Keratinocyte (primary cell): ENCODE measurements around the gene PSRC1. TPM values are rescaled to one million over a fixed set of nuclear protein-coding genes. Genes with fewer than 3 reads are reported as not detected.

Experiments
- DNase-seq: peaks from one replicate; pipeline ENCODE4 v3.0.0-alpha.2; 2011; ENCODE audit warnings: low read depth, missing footprints, low spot score
- FAIRE-seq: peaks from 2 replicates; lab custom pipeline; 2011; peaks lifted over from hg19 to GRCh38; lab: Jason Lieb, UNC
- H2AFZ ChIP-seq: 2 replicates; pipeline ENCODE4 v1.6.0; 2012; ENCODE audit warnings: low read length, control low read depth, inconsistent platforms; ENCODE audit not compliant: control insufficient read depth
- H3K27ac ChIP-seq: 2 replicates; pipeline ENCODE4 v1.5.1; 2011; ENCODE audit warnings: low read length; ENCODE audit not compliant: control insufficient read depth, insufficient read depth
- H3K27me3 ChIP-seq: 3 replicates; pipeline ENCODE4 v1.6.0; 2011; ENCODE audit warnings: low read length; ENCODE audit not compliant: control insufficient read depth, insufficient read depth; ENCODE audit errors: extremely low read depth
- H3K36me3 ChIP-seq, 2 experiments: 2 replicates in 1 of 2; 3 replicates in 1 of 2; pipeline ENCODE4 v1.5.1; 2011; ENCODE audit warnings: low read length in 2 of 2, mild to moderate bottlenecking in 1 of 2; ENCODE audit not compliant: control insufficient read depth in 2 of 2, insufficient read depth in 2 of 2; ENCODE audit errors: extremely low read depth in 1 of 2
- H3K4me1 ChIP-seq: 3 replicates; pipeline ENCODE4 v1.5.1; 2011; ENCODE audit warnings: low read length; ENCODE audit not compliant: control insufficient read depth, insufficient read depth; ENCODE audit errors: extremely low read depth
- H3K4me2 ChIP-seq: 3 replicates; pipeline ENCODE4 v1.6.0; 2011; ENCODE audit warnings: low read depth, low read length; ENCODE audit not compliant: control insufficient read depth, insufficient read depth; ENCODE audit errors: extremely low read depth
- H3K4me3 ChIP-seq, 3 experiments: fragments of 200-600 bp in 1 of 3; sonication (generic) in 1 of 3; 2 replicates in 2 of 3; 3 replicates in 1 of 3; pipeline ENCODE4 v1.5.1; 2011 to 2016; ENCODE audit warnings: low read length in 3 of 3, mild to moderate bottlenecking in 3 of 3, control low read depth in 2 of 3, inconsistent platforms in 1 of 3, low read depth in 1 of 3, mixed read lengths in 1 of 3, mixed run types in 1 of 3, moderate library complexity in 1 of 3; ENCODE audit not compliant: control insufficient read depth in 2 of 3, insufficient read depth in 2 of 3; ENCODE audit errors: extremely low read depth in 1 of 3
- H3K79me2 ChIP-seq: 2 replicates; pipeline ENCODE4 v1.6.0; 2012; ENCODE audit warnings: low read length; ENCODE audit not compliant: control insufficient read depth, insufficient read depth
- H3K9ac ChIP-seq: 3 replicates; pipeline ENCODE4 v1.6.0; 2011; ENCODE audit warnings: low read length; ENCODE audit not compliant: control insufficient read depth, insufficient read depth; ENCODE audit errors: extremely low read depth
- H3K9me1 ChIP-seq: 3 replicates; pipeline ENCODE4 v1.6.0; 2011; ENCODE audit warnings: low read length; ENCODE audit not compliant: control insufficient read depth, insufficient read depth; ENCODE audit errors: extremely low read depth
- H3K9me3 ChIP-seq: 2 replicates; pipeline ENCODE4 v1.5.1; 2012; ENCODE audit warnings: low read depth, low read length; ENCODE audit not compliant: control insufficient read depth
- H4K20me1 ChIP-seq: 3 replicates; pipeline ENCODE4 v1.6.0; 2011; ENCODE audit warnings: low read length; ENCODE audit not compliant: control insufficient read depth, insufficient read depth; ENCODE audit errors: extremely low read depth
- EZH2 ChIP-seq: IDR thresholded peaks from one replicate; pipeline ENCODE4 v1.6.1; 2012; ENCODE audit warnings: inconsistent platforms, mild to moderate bottlenecking, low read length, moderate library complexity
- dilution Hi-C: fragments of 300-500 bp; cut with MboI; formaldehyde crosslinking; loops from one replicate; pipeline ENCODE4 v1.7.0; 2020; ENCODE audit warnings: low sequenced_read_pairs; ENCODE audit not compliant: extremely low pct_ligation_motif_present
- polyA plus RNA-seq, 5 experiments: library from polyadenylated mRNA; depleted of rRNA in 3 of 5; stranded (reverse) in 3 of 5; stranded (forward) in 1 of 5; unstranded in 1 of 5; fragments of >200 nt; gene quantifications; 1 replicate in 1 of 5; 2 replicates in 3 of 5; 3 replicates in 1 of 5; pipeline versions ENCODE4 v1.2.1 to v1.2.3, GENCODE V29; 2011 to 2012; ENCODE audit warnings: missing spikeins in 2 of 5, low read depth in 1 of 5, low replicate concordance in 1 of 5
- TF ChIP-seq, protein P1 (sequence below), 3 experiments: IDR thresholded peaks in 1 of 3; conservative IDR thresholded peaks in 1 of 3; optimal IDR thresholded peaks in 1 of 3; 2 replicates in 2 of 3; 3 replicates in 1 of 3; pipeline versions ENCODE3 to v1.5.1; 2011; ENCODE audit warnings: low read length in 3 of 3, mild to moderate bottlenecking in 3 of 3, moderate library complexity in 2 of 3, control low read depth in 1 of 3, inconsistent platforms in 1 of 3; ENCODE audit not compliant: insufficient read depth in 2 of 3; ENCODE audit errors: extremely low read depth in 1 of 3

PSRC1 gene
- polyA plus RNA-seq, 1 donor (not counting 4 experiments of a cell fraction or from before 2014, with no cell fraction given), result 10.2 TPM

DNA sequence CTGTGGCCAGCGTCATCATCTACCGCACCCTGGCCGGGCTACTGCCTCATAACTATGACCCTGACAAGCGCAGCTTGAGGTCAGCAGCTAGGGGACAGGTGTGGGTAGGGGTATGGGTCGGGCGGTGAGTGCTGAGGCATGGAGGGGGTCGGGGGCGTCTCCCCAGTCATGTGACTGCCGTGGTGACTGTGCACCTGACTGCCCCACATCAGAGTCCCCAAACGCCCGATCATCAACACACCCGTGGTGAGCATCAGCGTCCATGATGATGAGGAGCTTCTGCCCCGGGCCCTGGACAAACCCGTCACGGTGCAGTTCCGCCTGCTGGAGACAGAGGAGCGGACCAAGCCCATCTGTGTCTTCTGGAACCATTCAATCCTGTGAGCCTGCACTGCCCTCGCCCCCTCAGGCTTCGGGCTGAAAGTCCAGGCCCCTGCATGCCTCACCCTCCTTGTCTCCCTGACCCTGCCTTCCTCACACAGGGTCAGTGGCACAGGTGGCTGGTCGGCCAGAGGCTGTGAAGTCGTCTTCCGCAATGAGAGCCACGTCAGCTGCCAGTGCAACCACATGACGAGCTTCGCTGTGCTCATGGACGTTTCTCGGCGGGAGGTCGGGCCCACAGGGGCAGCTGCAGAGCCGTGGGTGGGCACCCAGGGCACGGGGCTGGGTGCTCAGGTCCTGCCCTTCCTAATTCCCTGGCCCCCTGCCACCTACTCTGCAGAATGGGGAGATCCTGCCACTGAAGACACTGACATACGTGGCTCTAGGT is 13.5 kb downstream of the PSRC1 start:
- FAIRE-seq, result no peak
- Histone ChIP-seq H3K9ac (no peak overlapping the region), H3K4me3 (no peak overlapping the region), H3K36me3 (peaks cover 8 to 14% of the 10 kb centered on the region in 2 experiments), H4K20me1 (no peaks in the 10 kb centered on the region), H2AFZ (no peak overlapping the region), H3K9me3 (no peaks in the 10 kb centered on the region), H3K9me1 (no peaks in the 10 kb centered on the region), H3K4me2 (no peak overlapping the region), H3K4me1 (peaks cover 23% of the 10 kb centered on the region), H3K27ac (no peak overlapping the region), H3K27me3 (no peaks in the 10 kb centered on the region), H3K79me2 (no peaks in the 10 kb centered on the region)
- TF ChIP-seq, protein P1, sequence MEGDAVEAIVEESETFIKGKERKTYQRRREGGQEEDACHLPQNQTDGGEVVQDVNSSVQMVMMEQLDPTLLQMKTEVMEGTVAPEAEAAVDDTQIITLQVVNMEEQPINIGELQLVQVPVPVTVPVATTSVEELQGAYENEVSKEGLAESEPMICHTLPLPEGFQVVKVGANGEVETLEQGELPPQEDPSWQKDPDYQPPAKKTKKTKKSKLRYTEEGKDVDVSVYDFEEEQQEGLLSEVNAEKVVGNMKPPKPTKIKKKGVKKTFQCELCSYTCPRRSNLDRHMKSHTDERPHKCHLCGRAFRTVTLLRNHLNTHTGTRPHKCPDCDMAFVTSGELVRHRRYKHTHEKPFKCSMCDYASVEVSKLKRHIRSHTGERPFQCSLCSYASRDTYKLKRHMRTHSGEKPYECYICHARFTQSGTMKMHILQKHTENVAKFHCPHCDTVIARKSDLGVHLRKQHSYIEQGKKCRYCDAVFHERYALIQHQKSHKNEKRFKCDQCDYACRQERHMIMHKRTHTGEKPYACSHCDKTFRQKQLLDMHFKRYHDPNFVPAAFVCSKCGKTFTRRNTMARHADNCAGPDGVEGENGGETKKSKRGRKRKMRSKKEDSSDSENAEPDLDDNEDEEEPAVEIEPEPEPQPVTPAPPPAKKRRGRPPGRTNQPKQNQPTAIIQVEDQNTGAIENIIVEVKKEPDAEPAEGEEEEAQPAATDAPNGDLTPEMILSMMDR (optimal IDR thresholded peaks at IDR 0.05 in 1 of 3, IDR thresholded peaks at IDR 0.05 in 1 of 3, conservative IDR thresholded peaks at IDR 0.05 in 1 of 3; ENCODE audit: extremely low read depth in 1 of 3, insufficient read depth in 2 of 3, low read length in 3 of 3), result no peak
- DNase-seq, result no peak
- dilution Hi-C loops, result no loop called here

DNA sequence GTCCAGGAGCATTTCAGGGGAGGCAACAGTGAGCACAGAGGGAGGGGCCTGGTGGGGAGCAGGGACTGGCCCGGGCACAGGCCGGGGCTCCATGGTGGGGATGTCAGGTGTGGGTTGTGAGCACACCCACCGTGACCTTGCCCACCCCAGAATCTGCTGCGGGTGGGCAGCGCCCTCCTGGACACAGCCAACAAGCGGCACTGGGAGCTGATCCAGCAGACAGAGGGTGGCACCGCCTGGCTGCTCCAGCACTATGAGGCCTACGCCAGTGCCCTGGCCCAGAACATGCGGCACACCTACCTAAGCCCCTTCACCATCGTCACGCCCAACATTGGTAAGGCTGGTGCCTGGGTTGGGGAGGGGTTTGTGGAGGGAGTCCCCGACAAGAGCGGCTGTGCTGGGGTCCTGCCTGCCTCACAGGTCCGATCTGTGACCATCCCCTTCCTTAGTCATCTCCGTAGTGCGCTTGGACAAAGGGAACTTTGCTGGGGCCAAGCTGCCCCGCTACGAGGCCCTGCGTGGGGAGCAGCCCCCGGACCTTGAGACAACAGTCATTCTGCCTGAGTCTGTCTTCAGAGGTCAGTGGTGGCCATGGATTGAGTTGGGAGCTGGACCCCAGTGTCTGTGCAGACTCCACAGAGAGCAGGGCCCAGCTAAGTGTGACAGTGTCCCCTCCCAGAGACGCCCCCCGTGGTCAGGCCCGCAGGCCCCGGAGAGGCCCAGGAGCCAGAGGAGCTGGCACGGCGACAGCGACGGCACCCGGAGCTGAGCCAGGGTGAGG is 14.3 kb downstream of the PSRC1 start:
- Histone ChIP-seq H3K27ac (no peak overlapping the region), H3K9me3 (no peaks in the 10 kb centered on the region), H3K4me3 (no peak overlapping the region), H3K79me2 (no peaks in the 10 kb centered on the region), H3K9me1 (no peaks in the 10 kb centered on the region), H3K27me3 (no peaks in the 10 kb centered on the region), H4K20me1 (no peaks in the 10 kb centered on the region), H3K4me2 (no peak overlapping the region), H3K9ac (no peak overlapping the region), H3K4me1 (peaks cover 19% of the 10 kb centered on the region), H3K36me3 (peaks cover 8 to 14% of the 10 kb centered on the region in 2 experiments), H2AFZ (no peak overlapping the region)
- dilution Hi-C loops, result no loop called here
- FAIRE-seq (no peak), DNase-seq (no peak)
- TF ChIP-seq EZH2, result no peak
- TF ChIP-seq, protein P1 (optimal IDR thresholded peaks at IDR 0.05 in 1 of 3, IDR thresholded peaks at IDR 0.05 in 1 of 3, conservative IDR thresholded peaks at IDR 0.05 in 1 of 3; ENCODE audit: extremely low read depth in 1 of 3, insufficient read depth in 2 of 3, low read length in 3 of 3), result no peak
